Hematopoietic multipotent progenitor cell treated with erythropoietin and hydrocortisone succinate and interleukin-3 and kit ligand, for 15 days (in vitro differentiated cells): ENCODE data around the gene KANSL3.
"Not testable (repeated sequence)": the region's sequence is repeated elsewhere in the genome, so short reads cannot be mapped to it uniquely, and the experiment has no call there.

Source experiments
- DNase-seq: peaks from one replicate; pipeline ENCODE4 v3.0.0-alpha.2; 2015; ENCODE audit warnings: low spot score

Gene KANSL3

DNA sequence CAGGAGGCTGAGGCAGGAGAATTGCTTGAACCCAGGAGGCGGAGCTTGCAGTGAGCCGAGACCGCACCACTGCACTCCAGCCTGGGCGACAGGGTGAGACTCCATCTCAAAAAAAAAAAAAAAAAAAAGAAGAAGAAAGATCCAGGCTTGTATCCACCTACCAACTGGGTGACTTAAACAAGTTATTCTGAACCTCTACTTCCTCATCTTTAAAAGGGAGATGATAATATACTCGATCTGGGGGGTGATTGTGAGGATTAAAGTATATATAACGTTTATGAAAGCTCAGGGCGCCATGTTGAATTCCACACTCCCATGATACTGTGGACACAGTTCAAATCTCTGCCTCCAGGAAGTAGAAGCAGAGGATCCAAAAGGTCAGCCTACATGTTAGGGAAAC lies 16.7 kb upstream of the KANSL3 start:
- not testable (repeated sequence) for DNase-seq

DNA sequence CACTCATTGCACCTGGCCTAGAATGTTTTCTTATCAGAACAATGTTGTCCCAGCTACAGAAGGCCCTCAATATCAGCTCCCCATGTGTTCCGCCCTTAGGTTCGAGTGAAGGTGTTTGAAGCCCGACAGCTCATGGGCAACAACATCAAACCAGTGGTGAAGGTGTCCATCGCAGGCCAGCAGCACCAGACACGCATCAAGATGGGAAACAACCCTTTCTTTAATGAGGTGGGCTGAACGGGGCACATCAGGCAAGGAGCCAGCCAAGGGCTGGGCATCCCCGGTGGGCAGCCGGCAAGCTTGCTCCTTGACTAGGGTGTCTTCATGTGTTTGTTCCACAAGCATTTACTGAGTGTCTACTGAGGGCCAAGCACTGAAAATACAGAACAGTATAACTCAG lies 13.7 kb upstream of the KANSL3 start:
- DNase-seq = no peak

DNA sequence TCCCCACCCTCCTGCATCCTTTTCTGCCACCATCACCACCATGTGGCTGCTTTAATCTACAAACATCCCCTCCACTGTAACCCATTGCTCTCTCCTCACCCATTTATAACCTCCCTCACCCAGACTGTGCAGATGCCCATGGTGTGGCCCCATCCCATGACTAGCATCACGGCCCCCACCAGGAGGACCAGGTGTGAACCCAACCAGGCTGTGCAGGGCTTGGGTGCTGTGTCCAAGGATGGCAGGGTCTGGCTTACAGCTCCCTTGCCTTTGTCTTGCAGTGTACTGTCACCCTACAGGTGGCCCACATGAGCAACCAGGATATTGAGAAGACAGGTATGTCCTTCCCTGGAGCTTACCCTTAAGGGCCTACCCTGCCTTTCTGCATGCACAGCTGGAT lies 11.2 kb upstream of the KANSL3 start:
- DNase-seq = no peak

DNA sequence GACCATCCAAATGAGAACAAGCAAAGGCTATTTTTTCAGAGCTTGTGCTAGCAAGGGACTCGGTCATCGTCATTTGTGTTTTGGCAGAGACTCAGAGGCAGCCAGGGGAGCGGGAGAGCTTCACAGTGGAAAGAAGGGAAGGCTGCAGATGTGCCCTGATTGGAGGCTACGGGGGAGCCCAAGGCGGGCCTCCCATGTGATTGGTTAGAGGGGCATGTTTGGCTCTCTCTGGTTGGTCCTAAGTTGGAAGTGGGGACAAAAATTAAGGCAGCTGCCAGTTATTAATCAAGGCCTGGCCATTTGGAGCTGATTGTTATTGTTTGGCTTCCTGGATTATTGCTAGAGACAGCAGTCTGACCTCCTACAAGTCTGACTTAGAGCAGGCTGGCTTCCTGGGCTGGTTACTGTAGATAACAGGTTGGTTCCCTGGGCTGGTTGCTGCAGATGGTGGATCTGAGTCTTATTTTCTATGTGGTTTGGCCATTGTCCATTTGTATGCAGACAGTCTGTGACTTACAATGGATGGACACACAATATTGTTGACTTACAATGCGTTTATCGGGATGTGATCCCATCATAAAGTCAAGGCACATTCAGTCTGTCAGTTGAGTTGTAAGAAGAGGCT lies 10.3 kb upstream of the KANSL3 start:
- DNase-seq = no peak

DNA sequence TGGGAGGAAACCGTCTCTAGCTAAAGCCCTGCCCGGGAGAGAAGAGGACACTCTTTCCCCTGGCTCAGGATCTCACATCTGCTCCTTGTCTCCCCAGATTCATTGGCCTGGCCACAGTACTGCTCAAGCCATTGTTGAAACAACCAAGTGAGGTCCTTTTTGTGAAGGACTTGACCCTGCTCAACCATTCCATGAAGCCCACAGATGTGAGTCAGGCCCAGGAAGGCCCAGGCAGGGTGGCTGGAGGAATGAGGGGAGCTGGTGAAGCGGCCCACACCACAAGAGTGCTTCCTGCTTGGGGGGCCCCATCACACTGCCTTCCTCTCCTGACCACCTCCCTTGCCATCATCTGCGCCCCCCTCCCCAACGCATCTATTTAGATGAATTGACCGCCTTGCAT lies 9.6 kb upstream of the KANSL3 start:
- DNase-seq = no peak

DNA sequence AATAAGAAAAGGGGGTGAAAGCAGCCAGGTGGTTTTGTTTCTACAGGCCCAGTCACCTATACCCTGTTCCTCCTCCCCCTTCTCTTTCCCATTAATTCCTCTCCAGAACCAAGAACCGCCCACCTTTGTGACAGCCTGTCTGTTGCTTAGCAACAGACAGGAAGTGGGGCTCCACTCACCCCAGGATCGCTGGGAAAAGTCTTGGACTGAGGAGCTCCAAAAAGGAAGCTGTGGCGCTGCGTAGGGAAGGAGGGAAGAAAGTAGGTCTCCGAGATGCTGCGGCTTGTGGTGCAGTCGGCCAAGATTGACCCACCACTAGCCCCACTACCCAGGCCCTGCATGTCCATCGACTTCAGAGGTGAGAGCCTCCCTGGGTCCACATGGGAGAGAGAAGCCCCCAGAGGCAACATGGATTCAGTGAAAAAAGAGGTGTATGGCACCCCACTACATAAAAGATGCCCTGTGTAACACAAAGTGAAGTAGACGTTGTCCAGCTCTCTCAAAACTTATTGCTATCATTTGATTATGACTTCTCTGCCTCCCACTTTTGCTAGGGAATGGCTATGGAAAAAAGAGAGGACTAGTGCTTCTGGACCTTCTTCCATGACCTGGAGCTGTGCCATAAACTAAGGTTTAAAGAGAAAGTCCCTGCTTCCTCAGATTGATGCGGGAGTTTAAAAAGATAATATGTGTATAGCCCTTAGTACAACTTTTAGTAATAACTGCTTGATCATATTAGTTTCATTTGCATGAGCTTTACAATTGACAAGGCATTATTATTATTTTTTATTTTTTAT lies 4.7 kb upstream of the KANSL3 start, which contains the start of gene FER1L5:
Gene FER1L5, plus strand, starts transcription at position 201 of the 797 bp plus-strand sequence. Its CDS starts 73 bp downstream, at position 274.
- no peak for DNase-seq

DNA sequence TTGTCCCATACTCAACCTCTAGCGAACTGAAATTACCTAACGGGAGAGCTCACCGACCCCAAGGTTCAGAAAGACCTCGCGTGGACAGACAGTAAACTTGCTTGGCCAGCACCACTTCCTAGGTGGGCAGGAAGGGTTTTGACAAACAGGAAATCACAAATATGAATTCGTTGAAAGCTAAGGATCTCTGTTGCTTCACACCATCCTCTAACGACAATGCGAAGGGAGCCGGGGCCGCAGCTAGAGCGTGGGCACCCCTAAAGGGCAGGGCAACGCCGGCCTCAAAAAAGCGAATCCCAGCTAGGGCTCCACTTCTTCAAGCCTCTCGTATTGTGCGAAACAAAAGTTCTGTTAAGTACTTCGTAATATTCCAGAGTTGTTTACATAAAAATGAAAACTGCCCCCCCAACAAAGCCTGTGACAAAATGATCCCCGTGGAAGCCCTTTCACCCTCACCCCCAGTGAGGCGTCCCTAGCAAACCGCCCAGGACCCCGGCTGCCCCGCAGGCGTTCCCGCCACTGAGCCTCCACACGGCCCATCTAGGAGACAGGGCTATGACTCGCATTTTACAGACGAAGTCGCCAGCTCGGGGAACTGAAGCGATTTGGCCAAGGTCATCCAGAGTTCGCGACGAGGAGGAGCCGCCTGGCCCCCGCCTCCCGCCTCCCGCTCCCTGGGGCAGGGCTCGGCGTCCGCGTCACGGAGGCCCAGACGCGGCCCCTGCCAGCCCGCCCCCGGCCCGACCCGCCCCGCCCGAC lies 548 bp downstream of the KANSL3 start:
- DNase-seq = peak; percentile 73

DNA sequence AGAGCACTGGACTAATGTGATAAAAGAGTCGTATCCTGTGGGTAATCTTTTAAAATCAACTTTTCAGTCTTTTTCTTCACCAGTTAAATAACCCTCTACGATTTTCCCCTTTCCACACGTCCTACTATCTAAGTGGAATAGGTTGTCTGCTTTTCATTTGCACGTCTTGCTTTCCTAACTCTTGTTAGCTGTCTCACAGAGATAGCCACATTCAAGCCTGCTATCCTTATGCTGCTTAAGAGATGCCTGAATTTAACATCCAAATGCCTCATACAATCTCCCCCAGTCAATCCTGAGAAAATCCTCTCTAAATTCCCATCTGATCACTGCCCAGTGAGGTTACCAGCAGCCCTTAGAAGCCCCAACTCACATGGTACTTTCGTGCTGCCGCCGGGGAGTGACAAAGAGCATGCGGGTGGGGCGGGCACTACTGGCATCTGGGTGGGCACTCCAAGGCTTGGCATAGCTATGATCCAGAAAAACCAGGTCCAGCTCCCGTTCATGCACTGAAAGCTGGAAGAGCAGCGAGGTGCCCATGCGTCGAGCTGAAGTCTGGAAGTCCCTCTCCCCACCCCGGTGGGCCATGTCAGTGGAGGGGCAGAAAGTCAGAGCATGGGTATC lies 1.5 kb downstream of the KANSL3 start:
- DNase-seq = no peak

DNA sequence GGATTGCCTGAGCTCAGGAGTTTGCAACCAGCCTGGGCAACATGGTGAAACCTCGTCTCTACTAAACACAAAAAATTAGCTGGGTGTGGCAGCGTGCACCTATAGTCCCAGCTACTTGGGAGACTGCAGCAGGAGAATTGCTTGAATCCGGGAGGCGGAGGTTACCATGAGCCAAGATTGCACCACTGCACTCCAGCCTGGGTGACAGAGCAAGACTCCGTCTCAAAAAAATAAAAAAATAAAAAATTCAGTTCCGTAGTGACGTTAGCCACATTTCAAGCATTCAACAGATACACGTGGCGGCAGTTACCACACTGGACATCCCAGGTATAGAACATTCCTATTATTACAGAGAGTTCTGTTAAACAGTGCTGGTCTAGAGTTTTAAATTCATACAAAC lies 4.5 kb downstream of the KANSL3 start:
- no peak for DNase-seq

DNA sequence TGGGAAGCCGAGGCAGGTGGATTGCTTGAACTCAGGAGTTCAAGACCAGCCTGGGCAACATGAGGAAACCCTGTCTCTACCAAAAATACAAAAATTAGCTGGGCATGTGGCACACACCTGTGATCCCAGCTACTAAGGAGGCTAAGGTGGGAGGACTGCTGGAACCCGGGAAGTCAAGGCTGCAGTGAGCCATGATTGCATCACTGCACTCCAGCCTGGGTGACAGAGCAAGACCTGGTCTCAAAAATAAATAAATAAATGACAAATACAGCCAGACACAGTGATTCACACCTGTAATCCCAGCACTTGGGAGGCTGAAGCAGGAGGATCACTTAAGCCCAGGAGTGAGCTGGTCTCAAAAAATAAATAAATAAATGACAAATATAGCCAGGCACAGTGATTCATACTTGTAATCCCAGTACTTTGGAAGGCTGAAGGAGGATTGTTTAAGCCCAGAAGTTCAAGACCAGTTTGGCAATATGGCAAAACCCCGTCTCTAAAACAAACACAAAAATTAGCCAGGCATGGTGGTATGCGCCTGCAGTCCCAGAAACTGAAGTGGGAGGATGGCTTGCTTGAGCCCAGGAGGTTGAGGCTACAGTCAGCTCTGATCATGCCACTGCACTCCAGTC lies 6.2 kb downstream of the KANSL3 start:
- DNase-seq = no peak

DNA sequence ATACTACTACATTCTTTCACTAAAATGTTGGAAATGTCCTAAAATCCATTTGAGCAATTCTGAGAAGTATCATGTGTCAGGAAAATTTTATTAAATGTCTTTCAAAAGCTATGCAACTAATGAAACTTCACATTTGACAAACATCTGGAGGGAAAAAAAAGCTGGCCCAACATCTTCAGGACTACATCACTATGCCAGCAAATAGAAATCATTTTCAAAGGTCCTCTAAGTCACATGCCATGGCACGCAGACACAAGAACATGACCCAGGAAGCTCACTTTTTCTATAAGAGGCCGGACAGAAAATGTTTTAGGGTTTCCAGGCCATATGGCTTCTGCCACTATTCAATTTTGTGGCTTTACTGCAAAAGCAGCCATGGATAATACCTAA lies 11.6 kb downstream of the KANSL3 start:
- DNase-seq = no peak

DNA sequence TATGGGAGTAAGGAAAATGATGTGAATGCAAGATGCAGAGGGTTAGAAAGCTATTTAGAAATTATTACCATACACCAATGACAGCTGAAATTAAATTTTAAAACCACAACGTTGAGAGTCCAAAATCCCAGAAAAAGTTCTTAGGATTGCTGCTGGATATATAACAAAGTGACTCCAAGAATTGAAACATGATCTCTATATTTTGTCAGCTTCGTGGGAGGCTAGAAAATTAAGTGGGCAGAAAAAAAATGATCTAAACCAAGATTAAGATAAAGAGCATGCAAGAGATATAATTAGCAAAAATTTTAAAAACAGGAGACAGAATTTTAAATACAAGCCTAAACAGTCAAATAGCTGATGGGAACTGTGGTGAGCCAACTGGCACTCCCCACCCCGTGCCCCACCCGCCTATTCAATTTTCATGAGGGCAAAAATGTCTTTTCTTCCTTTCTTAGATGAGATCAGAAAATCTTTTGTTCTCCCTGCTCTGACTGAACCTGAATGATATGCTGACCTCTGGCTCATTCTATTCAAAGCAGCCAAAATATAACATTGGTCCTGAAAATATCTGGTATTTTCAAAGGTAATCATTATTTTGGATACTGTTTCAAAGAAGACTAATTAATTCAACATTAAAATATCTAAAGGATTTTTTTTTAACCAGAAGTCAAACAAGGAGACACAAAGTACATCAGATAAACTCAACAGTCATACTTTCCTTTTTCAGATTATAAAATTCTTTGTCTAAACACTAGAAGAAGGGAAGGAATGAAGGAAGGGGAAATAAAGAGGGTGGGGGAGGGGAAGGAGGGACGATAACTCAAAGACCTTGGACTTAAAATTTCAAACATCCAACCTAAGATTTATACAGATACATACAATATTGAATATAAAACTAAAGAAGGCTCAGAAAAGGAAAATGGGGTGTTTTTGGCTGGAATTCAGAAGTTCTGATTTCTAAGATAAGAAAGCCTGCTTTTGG lies 12.2 kb downstream of the KANSL3 start:
- no peak for DNase-seq

DNA sequence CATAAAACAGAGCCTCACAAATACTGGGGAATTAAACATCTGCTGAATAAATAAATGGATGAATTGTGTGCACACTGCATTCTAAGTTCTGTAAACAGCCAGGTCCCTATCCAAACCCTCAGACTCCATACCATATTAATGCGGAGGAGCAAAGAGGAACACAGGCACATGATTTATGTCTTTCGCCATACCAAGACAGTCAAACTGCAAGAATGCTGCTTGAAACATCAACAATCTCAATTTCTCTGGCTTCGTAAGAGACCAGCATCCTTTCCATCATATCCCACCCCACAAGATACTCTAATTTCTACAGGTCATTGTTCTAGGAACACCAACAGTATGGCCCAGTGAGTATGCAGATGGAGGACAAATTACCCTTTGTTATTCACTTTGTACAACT lies 15.0 kb downstream of the KANSL3 start:
- DNase-seq = no peak

DNA sequence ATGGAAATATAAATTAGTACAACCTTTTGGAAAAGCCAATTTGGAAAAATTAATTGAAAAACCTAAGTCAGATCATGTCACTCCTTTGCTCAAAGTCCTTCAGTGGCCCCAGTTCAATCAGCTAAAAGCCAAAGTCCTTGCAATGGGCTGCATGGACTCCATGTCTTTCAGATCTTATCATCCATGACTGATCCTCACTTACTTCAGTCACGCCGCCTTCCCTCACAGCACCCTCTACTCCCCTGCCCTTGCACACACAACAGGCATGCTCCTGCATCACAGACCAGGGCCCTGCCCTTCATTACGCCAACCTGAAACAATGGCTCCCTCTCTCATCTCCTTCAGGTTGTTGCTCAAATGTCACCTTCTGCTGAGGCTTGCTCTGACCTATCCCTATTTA lies 15.6 kb downstream of the KANSL3 start:
- DNase-seq = no peak

DNA sequence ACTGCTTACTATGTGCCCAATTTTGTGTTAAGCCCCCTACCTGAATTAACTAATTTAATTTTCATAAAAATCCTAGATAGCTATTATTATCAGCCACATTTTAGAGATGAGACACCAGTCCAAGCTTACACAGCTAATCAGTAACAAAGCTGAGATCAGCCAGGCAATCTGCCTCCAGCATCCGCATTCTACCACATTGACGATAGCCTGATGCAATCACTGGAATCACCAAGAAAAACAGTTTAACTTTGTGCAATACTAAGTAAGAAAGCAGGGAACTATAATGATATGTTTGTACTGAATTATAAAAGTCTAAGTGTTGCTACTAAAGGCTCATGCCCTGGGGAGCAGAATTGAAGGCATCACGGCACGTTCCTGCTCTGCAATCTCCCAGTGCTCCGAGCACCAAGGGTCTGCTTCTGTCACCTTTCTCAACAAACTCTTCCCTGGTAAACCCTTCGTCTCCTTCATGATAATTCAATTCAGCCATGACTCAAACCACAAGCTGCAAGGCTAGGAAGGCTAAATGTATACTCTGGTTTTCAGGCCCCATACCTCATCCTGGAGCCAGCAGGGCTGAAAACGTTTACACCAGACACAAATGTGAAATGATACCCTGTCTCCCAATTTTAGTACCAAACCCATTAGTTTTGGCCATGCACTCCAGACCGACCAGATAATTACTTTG lies 19.4 kb downstream of the KANSL3 start:
- DNase-seq = no peak

DNA sequence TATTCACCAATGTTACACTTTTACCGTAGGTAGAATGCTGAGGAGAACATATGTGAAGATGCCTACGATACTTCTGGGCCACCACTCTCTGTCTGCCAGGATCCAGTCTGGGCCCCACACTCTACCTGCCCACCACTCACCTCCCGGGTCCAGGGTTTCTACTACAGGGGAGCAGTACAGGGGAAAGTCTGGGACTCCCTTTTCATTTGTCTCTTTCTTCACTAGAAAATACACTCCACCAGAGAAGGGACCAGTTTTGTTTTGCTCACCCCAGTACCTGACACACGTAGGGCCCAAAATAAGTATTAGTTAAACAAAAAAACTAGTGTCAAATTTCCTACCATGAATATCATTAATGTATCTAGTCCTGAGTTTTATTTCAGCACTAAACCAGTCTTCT lies 21.1 kb downstream of the KANSL3 start:
- no peak for DNase-seq

DNA sequence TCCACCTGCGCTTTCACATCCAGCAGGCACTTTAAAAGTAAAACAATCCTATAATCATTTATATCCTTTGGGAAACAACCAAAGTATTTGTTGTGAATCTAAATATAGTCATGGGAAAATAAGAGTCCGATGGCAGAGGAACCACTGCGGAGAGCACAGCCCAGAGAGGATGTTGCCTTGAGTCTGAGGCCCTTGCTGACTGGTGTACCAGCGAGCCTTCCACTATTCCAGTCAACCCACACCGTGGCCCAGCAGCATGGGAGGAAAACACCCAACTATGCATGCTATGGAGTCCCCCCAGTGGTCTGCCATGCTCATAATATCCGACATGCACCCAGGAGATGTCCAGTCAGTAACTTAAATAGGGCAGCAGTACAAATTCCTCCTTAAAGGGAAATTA lies 21.6 kb downstream of the KANSL3 start:
- DNase-seq = no peak

DNA sequence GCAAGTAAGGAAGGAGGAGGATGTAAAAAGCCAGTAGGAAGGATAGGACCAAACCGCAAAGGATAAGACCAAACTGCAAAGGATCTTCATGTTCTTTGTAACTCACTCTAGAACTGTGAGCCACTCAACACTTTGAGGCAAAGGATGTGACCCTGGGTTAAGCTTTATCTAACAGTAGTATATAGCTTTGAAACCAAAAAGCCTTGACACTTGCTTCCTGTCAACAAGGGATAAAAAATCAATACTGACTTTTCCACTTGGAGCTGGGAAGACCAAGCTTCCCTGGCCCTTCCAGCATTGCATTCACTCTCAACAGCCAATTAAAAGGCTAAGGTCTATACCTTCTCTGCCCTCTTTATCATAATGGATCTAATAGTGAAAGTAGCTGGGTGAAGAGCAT lies 22.0 kb downstream of the KANSL3 start:
- DNase-seq = no peak

DNA sequence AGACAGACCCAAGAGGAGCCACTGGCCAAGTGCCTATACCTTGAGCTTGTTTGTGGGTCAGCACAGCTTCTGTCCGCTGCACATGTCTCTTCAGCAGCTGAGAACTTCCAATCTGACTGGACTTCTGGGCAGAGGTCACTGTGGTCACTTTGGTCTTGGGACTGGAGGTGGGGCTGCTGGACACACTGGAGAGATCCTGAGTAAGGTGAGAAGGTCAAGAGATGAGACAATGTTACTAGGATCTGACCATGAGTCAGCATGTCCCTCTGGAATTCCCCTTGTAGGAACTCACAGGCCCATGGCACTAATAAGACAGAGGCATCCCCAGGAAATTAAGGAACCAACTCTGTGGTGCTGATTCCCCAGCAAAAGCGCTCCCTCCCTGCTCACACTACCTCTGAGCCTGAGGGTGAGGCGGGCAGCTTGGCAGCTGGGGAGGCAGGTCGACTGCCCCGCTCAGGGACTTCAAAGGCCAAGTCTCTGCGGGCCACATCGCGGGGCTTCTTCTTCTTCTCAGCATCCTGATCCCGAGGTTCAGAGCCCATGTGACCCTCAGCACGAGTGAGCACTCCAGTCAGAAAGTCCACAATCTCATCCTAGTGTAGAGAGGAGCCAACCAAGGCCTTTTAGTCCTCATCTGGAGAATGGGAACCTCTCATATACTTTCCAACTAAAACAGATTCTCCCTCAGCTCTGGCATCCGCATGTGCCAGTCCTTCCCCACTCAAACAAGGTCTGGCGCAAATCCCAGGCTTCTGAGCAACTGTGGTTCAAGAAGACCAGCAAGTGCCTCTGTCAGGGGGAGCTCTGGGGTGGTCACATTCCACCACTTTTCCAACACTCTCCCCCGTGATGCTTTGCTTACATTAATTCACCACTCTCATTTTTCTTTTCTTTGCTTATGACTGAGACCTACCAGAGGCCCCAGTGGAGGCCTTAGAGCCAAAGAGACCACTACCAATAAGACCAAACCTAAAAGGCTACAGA lies 29.4 kb downstream of the KANSL3 start:
- no peak for DNase-seq
